ENCODE data around the gene FAAP20. TPM values are rescaled to one million over a fixed set of nuclear protein-coding genes. Genes with fewer than 3 reads are reported as not detected.

The FAAP20 gene
- total and polyA plus RNA-seq, 2 of the 8 experiments (the other 6 are each of a cell fraction or from before 2014, with no cell fraction given), result 58.4 to 99.8 TPM

Other genes starting within 250 kb of the FAAP20 start
- gene CFAP74, start 191.0 kb downstream of the FAAP20 start, total RNA-seq (2021; fragmentation: NEBNext Ultra II Directional; extraction: Animal tissue kit (Norgen Biotek cat#: 25700)), result 0.20 and 0.33 TPM in 2 replicates
- 0.09 and 0.22 TPM in 2 replicates for gene CFAP74, start 191.0 kb downstream of the FAAP20 start, polyA plus RNA-seq (2011; rRNA removed)
- 1.8 and 1.9 TPM in 2 replicates for gene GABRD, start 175.4 kb downstream of the FAAP20 start, total RNA-seq (2021; fragmentation: NEBNext Ultra II Directional; extraction: Animal tissue kit (Norgen Biotek cat#: 25700))
- gene GABRD, start 175.4 kb downstream of the FAAP20 start, polyA plus RNA-seq (2011; rRNA removed), result 3.0 and 3.3 TPM in 2 replicates
- gene PRKCZ, start 144.4 kb downstream of the FAAP20 start, total RNA-seq (2021; fragmentation: NEBNext Ultra II Directional; extraction: Animal tissue kit (Norgen Biotek cat#: 25700)), result 45.1 and 49.4 TPM in 2 replicates
- gene PRKCZ, start 144.4 kb downstream of the FAAP20 start, polyA plus RNA-seq (2011; rRNA removed), result 37.4 and 55.9 TPM in 2 replicates
- gene SKI, start 33.5 kb upstream of the FAAP20 start, total RNA-seq (2021; fragmentation: NEBNext Ultra II Directional; extraction: Animal tissue kit (Norgen Biotek cat#: 25700)), result 80.2 and 87.6 TPM in 2 replicates
- gene SKI, start 33.5 kb upstream of the FAAP20 start, polyA plus RNA-seq (2011; rRNA removed), result 8.3 and 14.5 TPM in 2 replicates
- 9.1 and 10.5 TPM in 2 replicates for gene MORN1, start 196.8 kb upstream of the FAAP20 start, total RNA-seq (2021; fragmentation: NEBNext Ultra II Directional; extraction: Animal tissue kit (Norgen Biotek cat#: 25700))
- gene MORN1, start 196.8 kb upstream of the FAAP20 start, polyA plus RNA-seq (2011; rRNA removed), result 5.0 and 7.6 TPM in 2 replicates
- gene RER1, start 197.1 kb upstream of the FAAP20 start, total RNA-seq (2021; fragmentation: NEBNext Ultra II Directional; extraction: Animal tissue kit (Norgen Biotek cat#: 25700)), result 92.0 and 102 TPM in 2 replicates
- 120 and 134 TPM in 2 replicates for gene RER1, start 197.1 kb upstream of the FAAP20 start, polyA plus RNA-seq (2011; rRNA removed)
- gene PEX10, start 217.8 kb upstream of the FAAP20 start, total RNA-seq (2021; fragmentation: NEBNext Ultra II Directional; extraction: Animal tissue kit (Norgen Biotek cat#: 25700)), result 24.3 and 24.7 TPM in 2 replicates
- 26.9 and 37.3 TPM in 2 replicates for gene PEX10, start 217.8 kb upstream of the FAAP20 start, polyA plus RNA-seq (2011; rRNA removed)

Measured in H1 (cell line).